ENCODE data around the gene TAF1C. TPM values are rescaled to one million over a fixed set of nuclear protein-coding genes. Genes with fewer than 3 reads are reported as not detected.
"Not testable (repeated sequence)": the region's sequence is repeated elsewhere in the genome, so short reads cannot be mapped to it uniquely, and the experiment has no call there.

Gene TAF1C
- total RNA-seq, 1 experiment from 2014 or later: 27.8 TPM

GRCh38 chr16:84212631-84213030, 25.8 kb upstream of the TAF1C start:
- no peak for DNase-seq (ENCODE audit: low read depth)

GRCh38 chr16:84212154-84212553, 25.3 kb upstream of the TAF1C start:
- DNase-seq (ENCODE audit: low read depth): no peak

- no peak for DNase-seq (ENCODE audit: low read depth)
Observed at GRCh38 chr16:84209989-84210388, 23.1 kb upstream of the TAF1C start.

GRCh38 chr16:84207879-84208278, 21.0 kb upstream of the TAF1C start:
- no peak for DNase-seq (ENCODE audit: low read depth)

GRCh38 chr16:84207251-84207650, 20.4 kb upstream of the TAF1C start:
- no peak for DNase-seq (ENCODE audit: low read depth)

- DNase-seq (ENCODE audit: low read depth): no peak
Observed at GRCh38 chr16:84205976-84206691, 19.3 kb upstream of the TAF1C start.

- not testable (repeated sequence) for DNase-seq (ENCODE audit: low read depth)
Observed at GRCh38 chr16:84205123-84205522, 18.3 kb upstream of the TAF1C start.

- DNase-seq (ENCODE audit: low read depth): not testable (repeated sequence)
Observed at GRCh38 chr16:84204551-84204950, 17.7 kb upstream of the TAF1C start.

- no peak for DNase-seq (ENCODE audit: low read depth)
Observed at GRCh38 chr16:84199861-84200260, 13.0 kb upstream of the TAF1C start.

- no peak for DNase-seq (ENCODE audit: low read depth)
Observed at GRCh38 chr16:84199097-84199496, 12.2 kb upstream of the TAF1C start.

GRCh38 chr16:84198401-84198800, 11.5 kb upstream of the TAF1C start:
- DNase-seq (ENCODE audit: low read depth): peak; percentile 25

- no peak for DNase-seq (ENCODE audit: low read depth)
Observed at GRCh38 chr16:84197466-84198128, 10.7 kb upstream of the TAF1C start.

GRCh38 chr16:84196727-84197394, 10.0 kb upstream of the TAF1C start:
- DNase-seq (ENCODE audit: low read depth): no peak

- no peak for DNase-seq (ENCODE audit: low read depth)
Observed at GRCh38 chr16:84196101-84196500, 9.2 kb upstream of the TAF1C start.

- DNase-seq (ENCODE audit: low read depth): no peak
Observed at GRCh38 chr16:84195201-84196093, 8.6 kb upstream of the TAF1C start.

GRCh38 chr16:84194470-84195200, 7.8 kb upstream of the TAF1C start:
- no peak for DNase-seq (ENCODE audit: low read depth)

GRCh38 chr16:84194018-84194417, 7.2 kb upstream of the TAF1C start:
- no peak for DNase-seq (ENCODE audit: low read depth)

- no peak for DNase-seq (ENCODE audit: low read depth)
Observed at GRCh38 chr16:84193480-84193879, 6.6 kb upstream of the TAF1C start.

- no peak for DNase-seq (ENCODE audit: low read depth)
Observed at GRCh38 chr16:84191466-84191865, 4.6 kb upstream of the TAF1C start.

GRCh38 chr16:84190731-84191388, 4.0 kb upstream of the TAF1C start, which contains the start of gene ADAD2:
TSS of gene ADAD2 (plus strand) at chr16:84191157. CDS start at chr16:84191231, 74 bp downstream.
- DNase-seq (ENCODE audit: low read depth): no peak

All from HT1080 (cell line).